ENCODE measurements around the gene FTCD. TPM values are rescaled to one million over a fixed set of nuclear protein-coding genes. Genes with fewer than 3 reads are reported as not detected.

The FTCD gene
- polyA plus RNA-seq, 1 experiment, result not detected

DNA sequence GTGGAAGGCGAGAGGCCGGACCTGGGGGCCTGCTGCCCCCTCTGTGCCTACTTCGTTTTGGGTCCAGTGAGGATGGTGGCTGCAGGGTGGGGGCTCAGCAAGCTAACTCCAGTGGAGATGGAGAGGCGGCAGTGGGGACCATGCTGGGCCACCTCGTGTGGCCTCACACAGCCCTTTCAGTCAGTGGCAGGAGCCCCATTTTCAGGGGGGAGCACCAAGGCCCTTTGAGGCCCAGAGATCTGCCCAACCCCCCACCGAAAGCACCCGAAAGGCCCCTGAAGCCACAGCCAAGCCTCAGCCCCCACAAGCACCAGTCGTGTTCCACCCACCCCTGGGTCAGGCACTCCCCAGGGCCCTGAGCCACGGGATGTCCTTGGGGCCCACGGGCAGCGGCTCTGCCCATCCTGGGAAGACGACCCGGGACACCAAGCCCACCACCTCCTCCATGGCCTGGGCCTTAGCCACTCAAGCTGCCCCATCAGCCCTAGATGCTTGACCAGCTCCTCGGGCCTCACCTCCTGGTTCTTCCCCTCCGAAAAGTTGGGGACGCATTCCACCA is 345 bp downstream of the FTCD start:
- DNase-seq (ENCODE audit: low read depth, low spot score), result no peak
- ChIA-PET CTCF (no interaction called here), POLR2A (no interaction called here)
- no peak overlapping the region for H3K4me3 ChIP-seq (ENCODE audit: low read depth, low read length)
- H3K9me3 ChIP-seq (ENCODE audit: control insufficient read depth, insufficient read depth, low read length), result no peaks in the 10 kb centered on the region; the same call in 1 of the 2 replicates
- TF ChIP-seq, protein P1, sequence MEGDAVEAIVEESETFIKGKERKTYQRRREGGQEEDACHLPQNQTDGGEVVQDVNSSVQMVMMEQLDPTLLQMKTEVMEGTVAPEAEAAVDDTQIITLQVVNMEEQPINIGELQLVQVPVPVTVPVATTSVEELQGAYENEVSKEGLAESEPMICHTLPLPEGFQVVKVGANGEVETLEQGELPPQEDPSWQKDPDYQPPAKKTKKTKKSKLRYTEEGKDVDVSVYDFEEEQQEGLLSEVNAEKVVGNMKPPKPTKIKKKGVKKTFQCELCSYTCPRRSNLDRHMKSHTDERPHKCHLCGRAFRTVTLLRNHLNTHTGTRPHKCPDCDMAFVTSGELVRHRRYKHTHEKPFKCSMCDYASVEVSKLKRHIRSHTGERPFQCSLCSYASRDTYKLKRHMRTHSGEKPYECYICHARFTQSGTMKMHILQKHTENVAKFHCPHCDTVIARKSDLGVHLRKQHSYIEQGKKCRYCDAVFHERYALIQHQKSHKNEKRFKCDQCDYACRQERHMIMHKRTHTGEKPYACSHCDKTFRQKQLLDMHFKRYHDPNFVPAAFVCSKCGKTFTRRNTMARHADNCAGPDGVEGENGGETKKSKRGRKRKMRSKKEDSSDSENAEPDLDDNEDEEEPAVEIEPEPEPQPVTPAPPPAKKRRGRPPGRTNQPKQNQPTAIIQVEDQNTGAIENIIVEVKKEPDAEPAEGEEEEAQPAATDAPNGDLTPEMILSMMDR (IDR thresholded peaks at IDR 0.05; ENCODE audit: low read depth, low read length), result no peak
- H3K27ac ChIP-seq (ENCODE audit: low read depth, low read length), result no peak overlapping the region
- H3K27me3 ChIP-seq (ENCODE audit: control insufficient read depth, insufficient read depth, low read length), result no peaks in the 10 kb centered on the region

DNA sequence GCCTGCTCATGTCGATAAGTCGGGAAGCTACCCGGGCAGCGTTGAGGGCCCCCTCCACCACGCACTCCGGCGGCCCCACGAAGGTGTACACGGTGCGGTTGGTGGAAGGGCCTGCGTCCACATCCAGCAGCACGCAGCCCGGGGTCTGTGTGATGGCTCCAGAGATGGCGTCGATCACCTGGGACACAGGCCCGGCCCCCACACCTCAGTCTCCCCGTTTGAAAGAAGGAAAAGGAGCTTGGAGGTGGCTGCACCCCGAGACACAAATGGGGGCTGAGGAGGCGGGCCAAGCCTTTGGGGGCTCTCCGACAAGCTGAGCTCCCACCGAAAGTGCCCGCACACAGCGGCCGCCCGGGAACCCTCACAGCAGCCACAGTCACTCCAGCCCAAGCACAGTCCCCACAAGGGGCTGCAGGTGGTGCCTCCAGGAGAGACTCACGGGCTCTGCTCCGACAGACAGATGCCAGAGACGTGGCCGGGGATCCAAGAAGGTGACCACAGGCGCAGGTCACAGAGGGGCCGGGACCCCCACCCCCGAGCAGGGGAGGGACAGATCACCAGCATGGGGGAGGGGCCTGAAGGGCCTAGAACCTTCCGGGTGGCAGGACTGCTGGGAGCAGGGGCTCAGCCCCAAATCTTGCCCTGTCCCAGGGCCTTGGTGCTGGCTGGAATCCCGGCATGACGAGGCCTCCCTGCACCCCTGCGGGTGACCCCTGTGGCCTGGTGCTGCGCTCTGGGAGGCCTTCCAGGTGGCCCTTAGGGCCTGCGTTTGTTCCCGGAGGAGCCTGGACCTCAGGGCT is 1.0 kb downstream of the FTCD start:
- Histone ChIP-seq H3K27me3 (ENCODE audit: control insufficient read depth, insufficient read depth, low read length) (no peaks in the 10 kb centered on the region), H3K4me3 (ENCODE audit: low read depth, low read length) (no peak overlapping the region), H3K9me3 (ENCODE audit: control insufficient read depth, insufficient read depth, low read length) (no peaks in the 10 kb centered on the region; the same call in 1 of the 2 replicates), H3K27ac (ENCODE audit: low read depth, low read length) (no peak overlapping the region)
- CTCF ChIA-PET, result interaction anchor here (1.5 to 2.6 kb wide), 3 partner anchors 11 to 33 kb away, joined by 4 to 31 read pairs (median 5); no protein-coding TSS in a partner anchor
- TF ChIP-seq, protein P1 (IDR thresholded peaks at IDR 0.05; ENCODE audit: low read depth, low read length), result no peak
- POLR2A ChIA-PET, result no interaction called here
- DNase-seq (ENCODE audit: low read depth, low spot score), result no peak

DNA sequence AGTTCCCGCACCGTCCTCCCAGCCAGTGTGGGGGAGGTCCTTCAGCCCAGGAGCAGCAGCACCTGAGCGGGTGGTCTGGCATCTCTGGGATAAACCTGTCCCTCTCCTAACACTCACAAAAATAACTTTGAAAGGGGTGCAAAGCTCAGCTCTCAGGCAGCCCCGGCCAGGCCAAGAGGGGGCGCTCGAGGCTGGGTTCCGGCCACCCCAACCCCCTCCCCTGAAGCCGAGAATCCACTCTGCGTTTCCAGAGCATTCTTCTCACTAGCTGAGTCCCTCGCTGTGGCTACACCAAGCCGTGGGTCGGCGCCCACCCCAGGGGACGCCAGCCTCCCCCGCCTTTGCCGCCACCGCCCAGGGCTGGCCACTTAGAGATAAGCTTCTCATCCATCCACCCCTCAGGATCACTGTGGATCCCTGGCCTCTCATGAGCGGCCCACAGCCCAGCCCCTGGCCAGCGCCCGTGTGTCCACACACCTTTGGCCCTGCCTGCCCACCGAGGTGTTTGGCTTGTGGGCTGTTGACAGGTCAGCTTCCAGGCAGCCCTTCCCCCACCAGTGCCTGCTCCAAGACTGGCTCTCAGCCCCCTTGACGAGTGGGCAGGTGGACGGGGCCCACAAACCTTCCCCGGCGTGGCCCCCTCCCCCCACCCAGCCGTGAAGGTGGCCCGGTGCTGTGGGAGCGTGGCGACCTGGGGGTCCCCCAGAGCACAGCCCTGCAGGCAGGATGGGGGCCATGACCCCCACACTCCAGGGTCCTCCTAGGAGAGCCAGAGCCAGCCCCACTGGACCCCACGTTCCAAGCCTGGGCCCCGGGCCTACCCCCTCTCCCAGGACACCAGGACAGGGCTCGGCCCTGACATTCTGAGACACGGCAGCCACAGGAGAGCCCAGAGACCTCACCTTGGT is 1.9 kb downstream of the FTCD start:
- Histone ChIP-seq H3K27me3 (ENCODE audit: control insufficient read depth, insufficient read depth, low read length) (no peaks in the 10 kb centered on the region), H3K4me3 (ENCODE audit: low read depth, low read length) (no peak overlapping the region), H3K9me3 (ENCODE audit: control insufficient read depth, insufficient read depth, low read length) (no peaks in the 10 kb centered on the region; the same call in 1 of the 2 replicates), H3K27ac (ENCODE audit: low read depth, low read length) (no peak overlapping the region)
- TF ChIP-seq, protein P1 (IDR thresholded peaks at IDR 0.05; ENCODE audit: low read depth, low read length), result peak; percentile 84
- DNase-seq (ENCODE audit: low read depth, low spot score), result no peak
- CTCF ChIA-PET, result interaction anchor here (0.6 to 2.6 kb wide), 16 partner anchors 8 to 481 kb away, joined by 3 to 31 read pairs (median 4); a partner anchor contains a TSS
- POLR2A ChIA-PET, result interaction anchor here (0.7 to 1.0 kb wide), 2 partner anchors 74 to 132 kb away, joined by 3 read pairs; partner anchors contain the start of genes MCM3AP and YBEY

DNA sequence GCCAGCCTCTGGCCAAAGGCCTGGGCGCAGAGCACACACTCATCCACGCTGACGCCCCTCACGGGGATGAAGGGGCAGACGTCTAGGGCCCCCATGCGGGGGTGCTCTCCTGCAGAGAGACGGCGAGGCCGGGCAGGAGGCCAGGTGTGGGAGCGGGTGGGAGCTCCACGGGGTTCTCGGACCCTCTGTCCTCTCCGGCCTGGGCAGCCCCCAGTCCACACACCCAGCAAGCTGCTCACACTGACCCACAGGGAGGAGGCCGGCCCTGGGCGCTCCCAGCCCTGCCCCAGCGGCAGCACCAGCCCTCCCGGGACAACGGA is 2.5 kb downstream of the FTCD start:
- TF ChIP-seq, protein P1 (IDR thresholded peaks at IDR 0.05; ENCODE audit: low read depth, low read length), result no peak
- ChIA-PET CTCF (interaction anchor here (0.6 to 2.6 kb wide), 15 partner anchors 10 to 482 kb away, joined by 3 to 31 read pairs (median 4); a partner anchor contains a TSS), POLR2A (interaction anchor here (1.0 kb wide), 1 partner anchor 133 kb away, joined by 3 read pairs; the partner anchor contains the start of genes MCM3AP and YBEY)
- no peak for DNase-seq (ENCODE audit: low read depth, low spot score)
- Histone ChIP-seq H3K27ac (ENCODE audit: low read depth, low read length) (no peak overlapping the region), H3K27me3 (ENCODE audit: control insufficient read depth, insufficient read depth, low read length) (no peaks in the 10 kb centered on the region), H3K4me3 (ENCODE audit: low read depth, low read length) (no peak overlapping the region), H3K9me3 (ENCODE audit: control insufficient read depth, insufficient read depth, low read length) (no peaks in the 10 kb centered on the region; the same call in 1 of the 2 replicates)

All from AG04450 (cell line).